GM18873 (cell line): Measurements from ENCODE around the gene JPT1.
"Not testable (repeated sequence)": the region's sequence is repeated elsewhere in the genome, so short reads cannot be mapped to it uniquely, and the experiment has no call there.

Source experiments
- ATAC-seq: cut with Tn5 transposase; IDR thresholded peaks from one replicate; pipeline ENCODE4 v1.9.1; 2021; ENCODE audit warnings: mild to moderate bottlenecking, moderate library complexity, moderate number of reproducible peaks; ENCODE audit not compliant: unreplicated experiment, low FRiP score

Gene JPT1

DNA sequence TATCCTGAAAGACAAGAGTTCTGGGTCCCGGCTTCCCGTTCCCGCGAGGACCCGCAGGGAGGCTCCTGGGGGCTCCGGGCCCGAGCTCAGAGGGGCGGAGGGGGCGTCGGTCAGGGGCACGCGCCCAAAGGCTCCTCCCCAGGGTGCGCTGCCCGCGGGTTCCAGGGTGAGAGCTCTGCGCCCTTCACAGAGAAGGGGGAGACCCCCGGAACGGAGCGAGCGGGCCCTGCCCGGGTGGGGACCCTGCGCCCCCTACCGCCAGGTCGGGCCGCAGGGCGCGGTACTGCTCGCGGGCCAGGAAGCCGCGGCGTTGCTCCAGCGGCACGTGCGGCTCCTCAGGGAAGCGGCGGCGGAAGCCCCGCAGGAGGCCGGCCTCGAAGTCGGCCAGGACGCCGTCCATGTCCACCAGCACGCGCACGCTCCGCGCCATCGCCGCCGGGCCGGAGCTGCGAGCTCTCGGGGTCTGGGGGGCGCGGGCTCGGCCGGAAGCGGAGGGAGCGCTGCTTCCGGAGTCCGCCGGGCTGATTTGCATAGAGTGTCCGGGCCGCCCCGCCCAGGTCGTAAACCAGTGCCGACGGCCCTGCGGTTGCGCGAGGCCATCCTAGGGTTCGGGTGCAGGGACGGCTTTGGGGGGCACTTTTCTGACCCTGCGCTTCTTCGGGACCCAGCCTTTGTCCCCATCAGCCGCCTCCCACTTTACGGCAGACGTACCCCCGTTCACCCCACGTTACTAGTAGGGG, 22.9 kb downstream of the JPT1 start, which contains the start of gene NT5C:
TSS of gene NT5C (minus strand) at position 465 of the 740 bp plus-strand sequence. CDS start at position 430, 35 bp downstream.
- ATAC-seq = peak; percentile 65

GRCh38 chr17:75130632-75131277, 23.6 kb downstream of the JPT1 start:
- ATAC-seq = no peak

GRCh38 chr17:75130059-75130631, 24.2 kb downstream of the JPT1 start:
- no peak for ATAC-seq

DNA sequence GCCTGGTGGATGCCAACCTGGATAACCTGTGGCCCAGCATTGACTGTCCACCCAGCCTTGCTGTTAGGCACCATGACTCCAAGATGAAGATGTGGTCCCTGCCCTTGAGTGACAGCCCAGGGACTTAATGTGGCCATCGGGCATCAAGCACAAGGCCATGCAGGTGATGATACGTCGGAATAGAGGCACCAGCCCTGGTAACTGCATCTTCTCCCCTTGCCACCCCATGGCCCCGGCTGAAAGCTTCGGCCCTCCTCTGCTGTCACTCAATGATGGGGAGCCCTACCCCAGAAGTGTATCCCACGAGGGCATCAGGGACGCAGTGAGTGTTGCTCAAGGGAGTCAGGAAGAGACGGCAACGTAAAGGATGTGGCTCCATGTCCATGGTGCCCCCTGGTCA, 24.7 kb downstream of the JPT1 start:
- no peak for ATAC-seq

GRCh38 chr17:75128694-75129505, 25.4 kb downstream of the JPT1 start:
- ATAC-seq = no peak

- ATAC-seq = not testable (repeated sequence)
Measured at GRCh38 chr17:75127936-75128335, 26.4 kb downstream of the JPT1 start.

GRCh38 chr17:75126954-75127353, 27.4 kb downstream of the JPT1 start:
- ATAC-seq = no peak

DNA sequence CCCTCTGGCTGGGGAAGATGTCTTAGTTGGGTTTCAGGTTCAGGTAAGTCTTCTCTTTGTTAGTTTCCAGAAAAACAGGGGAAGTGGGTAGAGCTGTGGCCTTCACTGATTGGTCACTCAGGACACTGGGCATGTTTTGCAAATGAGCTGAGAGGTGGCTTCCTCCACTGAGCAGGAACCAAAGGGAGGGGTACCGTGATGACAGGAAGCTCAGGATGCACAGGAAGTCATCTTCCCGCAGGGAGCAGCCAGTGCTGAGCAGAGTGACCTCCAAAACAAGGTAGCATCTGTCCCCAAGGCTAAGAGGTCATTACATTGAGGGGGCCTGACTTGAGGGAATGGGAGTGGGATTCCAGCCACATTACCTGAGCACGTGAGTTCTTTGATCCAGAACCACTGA, 28.3 kb downstream of the JPT1 start:
- no peak for ATAC-seq

- ATAC-seq = no peak
Measured at GRCh38 chr17:75124819-75125162, 29.5 kb downstream of the JPT1 start.

GRCh38 chr17:75124041-75124818, 30.1 kb downstream of the JPT1 start:
- no peak for ATAC-seq

- ATAC-seq = no peak
Measured at GRCh38 chr17:75118307-75118706, 36.0 kb downstream of the JPT1 start.

- no peak for ATAC-seq
Measured at GRCh38 chr17:75116737-75117136, 37.6 kb downstream of the JPT1 start.

GRCh38 chr17:75115555-75115954, 38.8 kb downstream of the JPT1 start:
- no peak for ATAC-seq

GRCh38 chr17:75114552-75115314, 39.6 kb downstream of the JPT1 start:
- ATAC-seq = no peak

DNA sequence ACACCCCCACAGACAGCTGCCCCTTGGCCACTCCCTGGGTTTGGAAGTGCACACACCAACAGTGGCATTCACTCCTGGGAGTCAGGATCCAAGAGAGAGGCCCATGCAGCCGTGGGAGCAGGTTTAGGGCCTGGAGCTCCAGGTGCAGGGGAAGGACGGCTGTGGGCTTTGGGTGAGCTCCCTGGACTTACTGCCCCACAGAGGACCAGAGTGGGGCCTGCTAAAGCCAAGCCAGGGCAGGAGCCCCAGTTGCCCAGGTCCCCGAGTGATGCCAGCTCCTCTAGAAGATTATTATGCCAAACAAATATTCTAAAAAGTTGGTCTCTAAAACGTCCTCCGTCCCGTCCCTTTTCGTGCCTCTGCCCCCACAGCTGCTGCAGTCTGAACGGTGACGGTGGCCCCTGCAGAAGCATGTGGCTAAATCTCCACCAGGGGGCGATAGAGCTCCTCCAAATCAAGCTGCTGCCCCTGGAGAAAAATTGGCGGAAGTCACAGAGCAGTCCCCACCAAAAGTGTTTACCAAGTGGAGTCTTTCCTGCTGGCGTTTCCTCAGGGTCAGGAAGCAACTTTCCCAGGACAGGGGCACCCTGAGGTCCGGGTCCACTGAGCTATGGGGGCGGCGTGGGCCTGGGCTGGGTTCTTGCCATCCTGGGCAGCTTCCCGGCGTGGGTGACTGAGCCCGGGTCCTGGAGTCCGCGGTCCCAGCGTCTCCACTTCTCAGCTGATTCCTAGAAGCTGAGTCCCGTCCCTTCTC, 40.3 kb downstream of the JPT1 start:
- ATAC-seq = no peak

GRCh38 chr17:75111777-75112335, 42.5 kb downstream of the JPT1 start:
- no peak for ATAC-seq

GRCh38 chr17:75110234-75110937, 43.9 kb downstream of the JPT1 start:
- ATAC-seq = no peak
